K562 (cell line): ENCODE measurements around the gene PPP1CC. TPM values are rescaled to one million over a fixed set of nuclear protein-coding genes. Genes with fewer than 3 reads are reported as not detected.
A peak's percentile ranks its signal among the peaks of the same experiment; 100 is the strongest.

Experiments used
- CBX2 ChIP-seq: fragments of 200-600 bp; sonication (generic); IDR thresholded peaks from one replicate; pipeline ENCODE4 v1.6.1; 2012; ENCODE audit warnings: mild to moderate bottlenecking, low read length, inconsistent platforms; ENCODE audit not compliant: insufficient read depth, poor library complexity, severe bottlenecking
- CHD1 ChIP-seq: fragments of 200-600 bp; sonication (generic); IDR thresholded peaks from one replicate; pipeline ENCODE4 v1.6.1; 2012; ENCODE audit warnings: mild to moderate bottlenecking, moderate library complexity, low read length, inconsistent platforms
- ETV1 ChIP-seq: fragments of 450-650 bp; conservative IDR thresholded peaks from 2 replicates; pipeline ENCODE4 v1.6.1; 2016; ENCODE audit warnings: missing genetic modification characterization, control low read depth, low read depth, missing compliant biosample characterization
- GABPA ChIP-seq: fragments of 200-800 bp; sonication (Bioruptor generic); conservative IDR thresholded peaks from 2 replicates; pipeline ENCODE4 v1.6.1; 2016; ENCODE audit warnings: low read depth, missing genetic modification characterization, missing compliant biosample characterization
- NFYB ChIP-seq: IDR thresholded peaks from 2 replicates; pipeline ENCODE4 v1.6.1; 2011; ENCODE audit warnings: mild to moderate bottlenecking, moderate library complexity; ENCODE audit not compliant: insufficient read length; ENCODE audit errors: extremely low read depth
- POLR2A ChIP-seq: fragments of 450-650 bp; conservative IDR thresholded peaks from 2 replicates; pipeline ENCODE4 v1.6.1; 2016
- ZNF174 ChIP-seq: fragments of 250-450 bp; sonication (Bioruptor Pico); IDR thresholded peaks from 2 replicates; pipeline ENCODE4 v1.4.0; 2020; ENCODE audit warnings: mild to moderate bottlenecking
- ZNF239 ChIP-seq: fragments of 250-450 bp; sonication (Bioruptor Pico); IDR thresholded peaks from 2 replicates; pipeline ENCODE4 v1.4.0; 2020; ENCODE audit warnings: mild to moderate bottlenecking
- ZNF324 ChIP-seq: fragments of 250-450 bp; sonication (Bioruptor Pico); IDR thresholded peaks from 2 replicates; pipeline ENCODE4 v1.4.0; 2020; ENCODE audit warnings: mild to moderate bottlenecking
- ZNF354B ChIP-seq: fragments of 250-450 bp; sonication (Bioruptor Pico); IDR thresholded peaks from 2 replicates; pipeline ENCODE4 v1.4.0; 2020
- polyA plus RNA-seq, 8 experiments: library from polyadenylated mRNA; depleted of rRNA in 4 of 8; stranded (reverse) in 5 of 8; unstranded in 3 of 8; fragments of >200 nt; fragmentation: Nextera tagmentation in 2 of 8; fragmentation: Illumina TruSeq in 1 of 8; extraction: Ambion mirVana in 2 of 8; extraction: Trizol in 1 of 8; gene quantifications; 2 replicates each; pipeline versions ENCODE4 v1.2.1 to v1.2.3, GENCODE V29; 2011 to 2014; ENCODE audit warnings: inconsistent platforms in 1 of 8, missing spikeins in 1 of 8
- total RNA-seq, 7 experiments: library from RNA; depleted of rRNA in 6 of 7; stranded (reverse); fragments of >200 nt in 6 of 7; fragmentation: Illumina TruSeq in 2 of 7; extraction: Trizol in 2 of 7; gene quantifications; 2 replicates each; pipeline versions ENCODE4 v1.2.1 to v1.2.3, GENCODE V29; 2011 to 2021; ENCODE audit warnings: low replicate concordance in 1 of 7
- TF ChIP-seq, protein P1 (sequence below), 2 experiments: fragments of 450-650 bp in 1 of 2; sonication (generic) in 1 of 2; formaldehyde crosslinking in 1 of 2; IDR thresholded peaks; 2 replicates each; pipeline versions ENCODE4 v1.7.1 to v1.9.0; 2016 to 2022; ENCODE audit warnings: inconsistent platforms in 1 of 2, mild to moderate bottlenecking in 1 of 2, missing genetic modification reagents in 1 of 2
- TF ChIP-seq, protein P2 (sequence below): fragments of 250-450 bp; sonication (Bioruptor Pico); IDR thresholded peaks from 2 replicates; pipeline ENCODE4 v1.9.0; 2021; ENCODE audit warnings: mild to moderate bottlenecking
- TF ChIP-seq, protein P3 (sequence below): sonication (generic); formaldehyde crosslinking; IDR thresholded peaks from 2 replicates; pipeline ENCODE4 v1.5.0; 2020; ENCODE audit warnings: missing genetic modification reagents
- TF ChIP-seq, protein P4 (sequence below): sonication (generic); formaldehyde crosslinking; IDR thresholded peaks from 2 replicates; pipeline ENCODE4 v1.8.0; 2022; ENCODE audit warnings: missing genetic modification reagents, mild to moderate bottlenecking, borderline replicate concordance
- TF ChIP-seq, protein P5 (sequence below): fragments of 250-450 bp; sonication (Bioruptor Pico); IDR thresholded peaks from 2 replicates; pipeline ENCODE4 v1.8.0; 2021; ENCODE audit warnings: borderline replicate concordance, mild to moderate bottlenecking, moderate library complexity; ENCODE audit not compliant: poor library complexity, severe bottlenecking

PPP1CC gene
- total and polyA plus RNA-seq, 9 of the 15 experiments (the other 6 are each of a cell fraction or from before 2014, with no cell fraction given) = 67.4 to 286 (median 195) TPM

DNA sequence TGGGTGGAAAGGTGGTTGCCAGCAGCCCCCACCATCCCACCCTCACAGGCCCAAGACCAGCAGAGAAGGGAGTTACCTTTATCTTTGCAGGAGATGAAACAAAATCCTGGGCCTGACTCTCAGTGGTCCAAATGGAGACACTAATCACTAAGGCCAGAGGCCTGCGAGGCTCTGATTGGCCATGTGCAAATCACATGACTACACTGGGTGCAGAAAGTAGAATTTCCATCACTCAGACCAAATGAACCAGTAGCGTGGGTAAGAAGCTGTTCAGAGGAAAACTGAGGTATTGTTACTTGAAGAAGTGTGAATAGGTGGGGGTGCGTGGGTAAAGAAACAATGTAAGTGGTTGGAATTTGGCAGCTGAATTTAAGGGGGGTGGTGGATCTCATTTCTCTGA is 20.2 kb upstream of the PPP1CC start (continued):
- TF ChIP-seq ZNF174 (CRISPR knock-in tag) (no peak), ZNF239 (CRISPR knock-in tag) (no peak), ZNF324 (CRISPR knock-in tag) (no peak), GABPA (tag) (no peak), CHD1 (no peak), ZNF354B (no peak), NFYB (no peak), ETV1 (tag) (no peak), POLR2A (no peak), CBX2 (no peak)
- TF ChIP-seq, protein P1, sequence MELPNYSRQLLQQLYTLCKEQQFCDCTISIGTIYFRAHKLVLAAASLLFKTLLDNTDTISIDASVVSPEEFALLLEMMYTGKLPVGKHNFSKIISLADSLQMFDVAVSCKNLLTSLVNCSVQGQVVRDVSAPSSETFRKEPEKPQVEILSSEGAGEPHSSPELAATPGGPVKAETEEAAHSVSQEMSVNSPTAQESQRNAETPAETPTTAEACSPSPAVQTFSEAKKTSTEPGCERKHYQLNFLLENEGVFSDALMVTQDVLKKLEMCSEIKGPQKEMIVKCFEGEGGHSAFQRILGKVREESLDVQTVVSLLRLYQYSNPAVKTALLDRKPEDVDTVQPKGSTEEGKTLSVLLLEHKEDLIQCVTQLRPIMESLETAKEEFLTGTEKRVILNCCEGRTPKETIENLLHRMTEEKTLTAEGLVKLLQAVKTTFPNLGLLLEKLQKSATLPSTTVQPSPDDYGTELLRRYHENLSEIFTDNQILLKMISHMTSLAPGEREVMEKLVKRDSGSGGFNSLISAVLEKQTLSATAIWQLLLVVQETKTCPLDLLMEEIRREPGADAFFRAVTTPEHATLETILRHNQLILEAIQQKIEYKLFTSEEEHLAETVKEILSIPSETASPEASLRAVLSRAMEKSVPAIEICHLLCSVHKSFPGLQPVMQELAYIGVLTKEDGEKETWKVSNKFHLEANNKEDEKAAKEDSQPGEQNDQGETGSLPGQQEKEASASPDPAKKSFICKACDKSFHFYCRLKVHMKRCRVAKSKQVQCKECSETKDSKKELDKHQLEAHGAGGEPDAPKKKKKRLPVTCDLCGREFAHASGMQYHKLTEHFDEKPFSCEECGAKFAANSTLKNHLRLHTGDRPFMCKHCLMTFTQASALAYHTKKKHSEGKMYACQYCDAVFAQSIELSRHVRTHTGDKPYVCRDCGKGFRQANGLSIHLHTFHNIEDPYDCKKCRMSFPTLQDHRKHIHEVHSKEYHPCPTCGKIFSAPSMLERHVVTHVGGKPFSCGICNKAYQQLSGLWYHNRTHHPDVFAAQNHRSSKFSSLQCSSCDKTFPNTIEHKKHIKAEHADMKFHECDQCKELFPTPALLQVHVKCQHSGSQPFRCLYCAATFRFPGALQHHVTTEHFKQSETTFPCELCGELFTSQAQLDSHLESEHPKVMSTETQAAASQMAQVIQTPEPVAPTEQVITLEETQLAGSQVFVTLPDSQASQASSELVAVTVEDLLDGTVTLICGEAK (IDR thresholded peaks at IDR 0.05) = no peak
- TF ChIP-seq, protein P1 (CRISPR knock-in tag; IDR thresholded peaks at IDR 0.05) = 0 out of 2 replicates have a peak, but pooled peaks have one; percentile 22
- TF ChIP-seq, protein P2, sequence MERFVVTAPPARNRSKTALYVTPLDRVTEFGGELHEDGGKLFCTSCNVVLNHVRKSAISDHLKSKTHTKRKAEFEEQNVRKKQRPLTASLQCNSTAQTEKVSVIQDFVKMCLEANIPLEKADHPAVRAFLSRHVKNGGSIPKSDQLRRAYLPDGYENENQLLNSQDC (CRISPR knock-in tag) = no peak
- TF ChIP-seq, protein P3, sequence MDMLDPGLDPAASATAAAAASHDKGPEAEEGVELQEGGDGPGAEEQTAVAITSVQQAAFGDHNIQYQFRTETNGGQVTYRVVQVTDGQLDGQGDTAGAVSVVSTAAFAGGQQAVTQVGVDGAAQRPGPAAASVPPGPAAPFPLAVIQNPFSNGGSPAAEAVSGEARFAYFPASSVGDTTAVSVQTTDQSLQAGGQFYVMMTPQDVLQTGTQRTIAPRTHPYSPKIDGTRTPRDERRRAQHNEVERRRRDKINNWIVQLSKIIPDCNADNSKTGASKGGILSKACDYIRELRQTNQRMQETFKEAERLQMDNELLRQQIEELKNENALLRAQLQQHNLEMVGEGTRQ (CRISPR knock-in tag) = peak; percentile 50; the same call in 1 of the 2 replicates
- TF ChIP-seq, protein P4, sequence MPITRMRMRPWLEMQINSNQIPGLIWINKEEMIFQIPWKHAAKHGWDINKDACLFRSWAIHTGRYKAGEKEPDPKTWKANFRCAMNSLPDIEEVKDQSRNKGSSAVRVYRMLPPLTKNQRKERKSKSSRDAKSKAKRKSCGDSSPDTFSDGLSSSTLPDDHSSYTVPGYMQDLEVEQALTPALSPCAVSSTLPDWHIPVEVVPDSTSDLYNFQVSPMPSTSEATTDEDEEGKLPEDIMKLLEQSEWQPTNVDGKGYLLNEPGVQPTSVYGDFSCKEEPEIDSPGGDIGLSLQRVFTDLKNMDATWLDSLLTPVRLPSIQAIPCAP (CRISPR knock-in tag) = no peak
- TF ChIP-seq, protein P5, sequence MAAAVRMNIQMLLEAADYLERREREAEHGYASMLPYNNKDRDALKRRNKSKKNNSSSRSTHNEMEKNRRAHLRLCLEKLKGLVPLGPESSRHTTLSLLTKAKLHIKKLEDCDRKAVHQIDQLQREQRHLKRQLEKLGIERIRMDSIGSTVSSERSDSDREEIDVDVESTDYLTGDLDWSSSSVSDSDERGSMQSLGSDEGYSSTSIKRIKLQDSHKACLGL = no peak
